ENCODE measurements around the gene HECA. TPM values are rescaled to one million over a fixed set of nuclear protein-coding genes. Genes with fewer than 3 reads are reported as not detected.

The HECA gene
- total and polyA plus RNA-seq, 2 experiments from 2014 or later = 2.4 to 8.1 TPM

DNA sequence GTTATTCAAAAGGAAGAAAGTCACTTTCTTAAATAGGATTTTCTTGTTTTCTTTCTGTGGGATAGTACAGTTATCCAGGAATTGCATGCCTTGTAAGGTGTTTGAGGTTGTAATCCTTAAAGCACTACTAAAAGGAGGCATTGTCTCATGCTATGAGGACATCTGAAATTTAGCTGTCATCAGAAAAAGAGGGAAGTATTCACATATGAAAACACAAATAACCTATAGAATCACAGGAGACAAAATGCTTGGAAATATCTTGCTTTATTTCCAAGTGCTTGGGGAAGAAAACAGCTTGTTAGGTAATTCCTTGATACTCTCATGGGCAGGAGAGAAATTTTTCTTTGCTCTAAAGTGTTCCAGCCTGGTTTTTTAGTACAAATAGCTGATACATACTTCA is 40.1 kb downstream of the HECA start:
- no peaks in the 10 kb centered on the region for H3K36me3 ChIP-seq (ENCODE audit: insufficient read depth)
- no peaks in the 10 kb centered on the region for H3K27me3 ChIP-seq (ENCODE audit: insufficient read depth)
- no peaks in the 10 kb centered on the region for H3F3A ChIP-seq (replicated peaks; ENCODE audit: low read depth)
- H3K9me2 ChIP-seq (ENCODE audit: insufficient read depth) = no peaks in the 10 kb centered on the region
- H2AFZ ChIP-seq = no peak overlapping the region
- H4K20me1 ChIP-seq (replicated peaks; ENCODE audit: insufficient read depth) = no peaks in the 10 kb centered on the region
- Mint-ChIP-seq H3K9me3 (no peaks in the 10 kb centered on the region), H3K27ac (no peak overlapping the region), H3K4me1 (peaks cover 7% of the 10 kb centered on the region), H3K4me3 (no peak overlapping the region), H3K27me3 (ENCODE audit: insufficient read depth, low read depth, poor library complexity) (peaks cover 2% of the 10 kb centered on the region), H3K36me3 (ENCODE audit: low read depth) (no peaks in the 10 kb centered on the region)
- H3K4me2 ChIP-seq = no peak overlapping the region
- ATAC-seq (no peak), DNase-seq (ENCODE audit: low spot score) (no peak)
- H3K4me3 ChIP-seq = no peak overlapping the region
- H3K79me2 ChIP-seq (replicated peaks; ENCODE audit: insufficient read depth) = no peaks in the 10 kb centered on the region; the same call in 1 of the 2 replicates
- peaks cover 5% of the 10 kb centered on the region for H3K4me1 ChIP-seq (ENCODE audit: insufficient read depth)
- TF ChIP-seq NANOG (IDR thresholded peaks at IDR 0.05; ENCODE audit: borderline replicate concordance) (no peak), ZNF331 (CRISPR knock-in tag; IDR thresholded peaks at IDR 0.05; ENCODE audit: low read depth) (no peak), EZH2phosphoT487 (IDR thresholded peaks at IDR 0.05; ENCODE audit: unreplicated experiment) (no peak), CREB1 (CRISPR knock-in tag; IDR thresholded peaks at IDR 0.05; ENCODE audit: low read depth) (no peak), STAT1 (IDR thresholded peaks at IDR 0.05; ENCODE audit: unreplicated experiment) (no peak), POLR2AphosphoS5 (IDR thresholded peaks at IDR 0.05; ENCODE audit: low read depth) (no peak), JUNB (IDR thresholded peaks at IDR 0.05; ENCODE audit: unreplicated experiment) (no peak), EZH2 (IDR thresholded peaks at IDR 0.05; ENCODE audit: low read depth, unreplicated experiment) (no peak)
- TF ChIP-seq, protein P1, sequence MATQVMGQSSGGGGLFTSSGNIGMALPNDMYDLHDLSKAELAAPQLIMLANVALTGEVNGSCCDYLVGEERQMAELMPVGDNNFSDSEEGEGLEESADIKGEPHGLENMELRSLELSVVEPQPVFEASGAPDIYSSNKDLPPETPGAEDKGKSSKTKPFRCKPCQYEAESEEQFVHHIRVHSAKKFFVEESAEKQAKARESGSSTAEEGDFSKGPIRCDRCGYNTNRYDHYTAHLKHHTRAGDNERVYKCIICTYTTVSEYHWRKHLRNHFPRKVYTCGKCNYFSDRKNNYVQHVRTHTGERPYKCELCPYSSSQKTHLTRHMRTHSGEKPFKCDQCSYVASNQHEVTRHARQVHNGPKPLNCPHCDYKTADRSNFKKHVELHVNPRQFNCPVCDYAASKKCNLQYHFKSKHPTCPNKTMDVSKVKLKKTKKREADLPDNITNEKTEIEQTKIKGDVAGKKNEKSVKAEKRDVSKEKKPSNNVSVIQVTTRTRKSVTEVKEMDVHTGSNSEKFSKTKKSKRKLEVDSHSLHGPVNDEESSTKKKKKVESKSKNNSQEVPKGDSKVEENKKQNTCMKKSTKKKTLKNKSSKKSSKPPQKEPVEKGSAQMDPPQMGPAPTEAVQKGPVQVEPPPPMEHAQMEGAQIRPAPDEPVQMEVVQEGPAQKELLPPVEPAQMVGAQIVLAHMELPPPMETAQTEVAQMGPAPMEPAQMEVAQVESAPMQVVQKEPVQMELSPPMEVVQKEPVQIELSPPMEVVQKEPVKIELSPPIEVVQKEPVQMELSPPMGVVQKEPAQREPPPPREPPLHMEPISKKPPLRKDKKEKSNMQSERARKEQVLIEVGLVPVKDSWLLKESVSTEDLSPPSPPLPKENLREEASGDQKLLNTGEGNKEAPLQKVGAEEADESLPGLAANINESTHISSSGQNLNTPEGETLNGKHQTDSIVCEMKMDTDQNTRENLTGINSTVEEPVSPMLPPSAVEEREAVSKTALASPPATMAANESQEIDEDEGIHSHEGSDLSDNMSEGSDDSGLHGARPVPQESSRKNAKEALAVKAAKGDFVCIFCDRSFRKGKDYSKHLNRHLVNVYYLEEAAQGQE (IDR thresholded peaks at IDR 0.05; ENCODE audit: unreplicated experiment) = no peak
- TF ChIP-seq, protein P2, sequence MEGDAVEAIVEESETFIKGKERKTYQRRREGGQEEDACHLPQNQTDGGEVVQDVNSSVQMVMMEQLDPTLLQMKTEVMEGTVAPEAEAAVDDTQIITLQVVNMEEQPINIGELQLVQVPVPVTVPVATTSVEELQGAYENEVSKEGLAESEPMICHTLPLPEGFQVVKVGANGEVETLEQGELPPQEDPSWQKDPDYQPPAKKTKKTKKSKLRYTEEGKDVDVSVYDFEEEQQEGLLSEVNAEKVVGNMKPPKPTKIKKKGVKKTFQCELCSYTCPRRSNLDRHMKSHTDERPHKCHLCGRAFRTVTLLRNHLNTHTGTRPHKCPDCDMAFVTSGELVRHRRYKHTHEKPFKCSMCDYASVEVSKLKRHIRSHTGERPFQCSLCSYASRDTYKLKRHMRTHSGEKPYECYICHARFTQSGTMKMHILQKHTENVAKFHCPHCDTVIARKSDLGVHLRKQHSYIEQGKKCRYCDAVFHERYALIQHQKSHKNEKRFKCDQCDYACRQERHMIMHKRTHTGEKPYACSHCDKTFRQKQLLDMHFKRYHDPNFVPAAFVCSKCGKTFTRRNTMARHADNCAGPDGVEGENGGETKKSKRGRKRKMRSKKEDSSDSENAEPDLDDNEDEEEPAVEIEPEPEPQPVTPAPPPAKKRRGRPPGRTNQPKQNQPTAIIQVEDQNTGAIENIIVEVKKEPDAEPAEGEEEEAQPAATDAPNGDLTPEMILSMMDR (conservative IDR thresholded peaks at IDR 0.05; ENCODE audit: low read depth in 2 of 2) = no peak
- TF ChIP-seq, protein P3, sequence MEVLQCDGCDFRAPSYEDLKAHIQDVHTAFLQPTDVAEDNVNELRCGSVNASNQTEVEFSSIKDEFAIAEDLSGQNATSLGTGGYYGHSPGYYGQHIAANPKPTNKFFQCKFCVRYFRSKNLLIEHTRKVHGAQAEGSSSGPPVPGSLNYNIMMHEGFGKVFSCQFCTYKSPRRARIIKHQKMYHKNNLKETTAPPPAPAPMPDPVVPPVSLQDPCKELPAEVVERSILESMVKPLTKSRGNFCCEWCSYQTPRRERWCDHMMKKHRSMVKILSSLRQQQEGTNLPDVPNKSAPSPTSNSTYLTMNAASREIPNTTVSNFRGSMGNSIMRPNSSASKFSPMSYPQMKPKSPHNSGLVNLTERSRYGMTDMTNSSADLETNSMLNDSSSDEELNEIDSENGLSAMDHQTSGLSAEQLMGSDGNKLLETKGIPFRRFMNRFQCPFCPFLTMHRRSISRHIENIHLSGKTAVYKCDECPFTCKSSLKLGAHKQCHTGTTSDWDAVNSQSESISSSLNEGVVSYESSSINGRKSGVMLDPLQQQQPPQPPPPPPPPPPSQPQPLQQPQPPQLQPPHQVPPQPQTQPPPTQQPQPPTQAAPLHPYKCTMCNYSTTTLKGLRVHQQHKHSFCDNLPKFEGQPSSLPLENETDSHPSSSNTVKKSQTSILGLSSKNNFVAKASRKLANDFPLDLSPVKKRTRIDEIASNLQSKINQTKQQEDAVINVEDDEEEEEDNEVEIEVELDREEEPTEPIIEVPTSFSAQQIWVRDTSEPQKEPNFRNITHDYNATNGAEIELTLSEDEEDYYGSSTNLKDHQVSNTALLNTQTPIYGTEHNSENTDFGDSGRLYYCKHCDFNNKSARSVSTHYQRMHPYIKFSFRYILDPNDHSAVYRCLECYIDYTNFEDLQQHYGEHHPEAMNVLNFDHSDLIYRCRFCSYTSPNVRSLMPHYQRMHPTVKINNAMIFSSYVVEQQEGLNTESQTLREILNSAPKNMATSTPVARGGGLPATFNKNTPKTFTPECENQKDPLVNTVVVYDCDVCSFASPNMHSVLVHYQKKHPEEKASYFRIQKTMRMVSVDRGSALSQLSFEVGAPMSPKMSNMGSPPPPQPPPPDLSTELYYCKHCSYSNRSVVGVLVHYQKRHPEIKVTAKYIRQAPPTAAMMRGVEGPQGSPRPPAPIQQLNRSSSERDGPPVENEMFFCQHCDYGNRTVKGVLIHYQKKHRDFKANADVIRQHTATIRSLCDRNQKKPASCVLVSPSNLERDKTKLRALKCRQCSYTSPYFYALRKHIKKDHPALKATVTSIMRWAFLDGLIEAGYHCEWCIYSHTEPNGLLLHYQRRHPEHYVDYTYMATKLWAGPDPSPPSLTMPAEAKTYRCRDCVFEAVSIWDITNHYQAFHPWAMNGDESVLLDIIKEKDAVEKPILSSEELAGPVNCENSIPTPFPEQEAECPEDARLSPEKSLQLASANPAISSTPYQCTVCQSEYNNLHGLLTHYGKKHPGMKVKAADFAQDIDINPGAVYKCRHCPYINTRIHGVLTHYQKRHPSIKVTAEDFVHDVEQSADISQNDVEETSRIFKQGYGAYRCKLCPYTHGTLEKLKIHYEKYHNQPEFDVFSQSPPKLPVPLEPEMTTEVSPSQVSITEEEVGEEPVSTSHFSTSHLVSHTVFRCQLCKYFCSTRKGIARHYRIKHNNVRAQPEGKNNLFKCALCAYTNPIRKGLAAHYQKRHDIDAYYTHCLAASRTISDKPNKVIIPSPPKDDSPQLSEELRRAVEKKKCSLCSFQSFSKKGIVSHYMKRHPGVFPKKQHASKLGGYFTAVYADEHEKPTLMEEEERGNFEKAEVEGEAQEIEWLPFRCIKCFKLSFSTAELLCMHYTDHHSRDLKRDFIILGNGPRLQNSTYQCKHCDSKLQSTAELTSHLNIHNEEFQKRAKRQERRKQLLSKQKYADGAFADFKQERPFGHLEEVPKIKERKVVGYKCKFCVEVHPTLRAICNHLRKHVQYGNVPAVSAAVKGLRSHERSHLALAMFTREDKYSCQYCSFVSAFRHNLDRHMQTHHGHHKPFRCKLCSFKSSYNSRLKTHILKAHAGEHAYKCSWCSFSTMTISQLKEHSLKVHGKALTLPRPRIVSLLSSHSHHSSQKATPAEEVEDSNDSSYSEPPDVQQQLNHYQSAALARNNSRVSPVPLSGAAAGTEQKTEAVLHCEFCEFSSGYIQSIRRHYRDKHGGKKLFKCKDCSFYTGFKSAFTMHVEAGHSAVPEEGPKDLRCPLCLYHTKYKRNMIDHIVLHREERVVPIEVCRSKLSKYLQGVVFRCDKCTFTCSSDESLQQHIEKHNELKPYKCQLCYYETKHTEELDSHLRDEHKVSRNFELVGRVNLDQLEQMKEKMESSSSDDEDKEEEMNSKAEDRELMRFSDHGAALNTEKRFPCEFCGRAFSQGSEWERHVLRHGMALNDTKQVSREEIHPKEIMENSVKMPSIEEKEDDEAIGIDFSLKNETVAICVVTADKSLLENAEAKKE (CRISPR knock-in tag; IDR thresholded peaks at IDR 0.05) = no peak
- TF ChIP-seq, protein P4, sequence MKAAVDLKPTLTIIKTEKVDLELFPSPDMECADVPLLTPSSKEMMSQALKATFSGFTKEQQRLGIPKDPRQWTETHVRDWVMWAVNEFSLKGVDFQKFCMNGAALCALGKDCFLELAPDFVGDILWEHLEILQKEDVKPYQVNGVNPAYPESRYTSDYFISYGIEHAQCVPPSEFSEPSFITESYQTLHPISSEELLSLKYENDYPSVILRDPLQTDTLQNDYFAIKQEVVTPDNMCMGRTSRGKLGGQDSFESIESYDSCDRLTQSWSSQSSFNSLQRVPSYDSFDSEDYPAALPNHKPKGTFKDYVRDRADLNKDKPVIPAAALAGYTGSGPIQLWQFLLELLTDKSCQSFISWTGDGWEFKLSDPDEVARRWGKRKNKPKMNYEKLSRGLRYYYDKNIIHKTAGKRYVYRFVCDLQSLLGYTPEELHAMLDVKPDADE (IDR thresholded peaks at IDR 0.05) = no peak
- no peak overlapping the region for H3K27ac ChIP-seq (ENCODE audit: low read depth)

All from GM23338 (cell line).